Heart left ventricle (tissue), 16 donors: ENCODE results near the gene BCL3. TPM values are rescaled to one million over a fixed set of nuclear protein-coding genes. Genes with fewer than 3 reads are reported as not detected.

Source experiments
- ATAC-seq, 4 donors: fragments of 200-7000 bp; cut with Tn5 transposase; one replicate each; pipeline ENCODE4 v1.9.1; 2020 to 2022; ENCODE audit warnings: moderate library complexity in 4 of 4, mild to moderate bottlenecking in 3 of 4, moderate number of reproducible peaks in 1 of 4
- DNase-seq, 5 donors: peaks; one replicate each; pipeline ENCODE4 v3.0.0-alpha.2; 2020
- H3K27ac ChIP-seq, 12 donors: fragments of 200-600 bp; sonication (generic) in 4 of 12; one replicate each; pipeline versions ENCODE4 v1.5.0 to v1.8.0; 2016 to 2022; ENCODE audit warnings: mild to moderate bottlenecking in 2 of 12
- H3K27me3 ChIP-seq, 9 donors: fragments of 200-600 bp; sonication (generic) in 2 of 9; one replicate each; pipeline versions ENCODE4 v1.5.1 to v1.8.0; 2016 to 2022; ENCODE audit warnings: mild to moderate bottlenecking in 3 of 9
- H3K36me3 ChIP-seq, 9 donors: fragments of 200-600 bp; sonication (generic) in 2 of 9; one replicate each; pipeline versions ENCODE4 v1.5.0 to v1.8.0; 2018 to 2022; ENCODE audit warnings: mild to moderate bottlenecking in 2 of 9
- H3K4me1 ChIP-seq, 12 donors: fragments of 200-600 bp; sonication (generic) in 4 of 12; one replicate each; pipeline versions ENCODE4 v1.5.0 to v1.8.0; 2016 to 2022; ENCODE audit warnings: mild to moderate bottlenecking in 3 of 12
- H3K4me3 ChIP-seq, 12 donors: fragments of 200-600 bp; sonication (generic) in 4 of 12; one replicate each; pipeline versions ENCODE4 v1.5.0 to v1.8.0; 2017 to 2022; ENCODE audit warnings: mild to moderate bottlenecking in 9 of 12, moderate library complexity in 4 of 12
- H3K9me3 ChIP-seq, 12 donors: fragments of 200-600 bp; sonication (generic) in 4 of 12; one replicate each; pipeline versions ENCODE4 v1.5.0 to v1.8.0; 2016 to 2022; ENCODE audit warnings: mild to moderate bottlenecking in 1 of 12
- POLR2A ChIP-seq, 2 donors: fragments of 450-650 bp; IDR thresholded peaks; one replicate each; pipeline ENCODE4 v1.6.1; 2017; ENCODE audit warnings: antibody characterized with exemption in 2 of 2, mild to moderate bottlenecking in 2 of 2, moderate library complexity in 2 of 2
- WGBS, 4 donors: extraction: QIAGEN DNeasy Blood & Tissue Kit in 2 of 4; methylation state at CpG; one replicate each; pipeline versions ENCODE4 v1.1.5 to v1.1.7; 2013 to 2018; 5-methylcytosine and 5-hydroxymethylcytosine counted together
- intact Hi-C, 10 donors: fragments of 100-400 bp; cut with DNase I; formaldehyde crosslinking; loops; one replicate each; pipeline versions ENCODE4 v1.11.1 to v1.14.2; 2022
- long read RNA-seq, 3 donors: library from polyadenylated mRNA; unstranded; transcript quantifications; one replicate each; pipeline ENCODE4 v2.0.0, GENCODE V29; 2020 to 2021
- polyA plus RNA-seq, 2 donors: library from polyadenylated mRNA; stranded (reverse); fragments of 200-250 nt; gene quantifications; one replicate each; pipeline ENCODE4 v1.2.3, GENCODE V29; 2013
- total RNA-seq, 9 donors: library from RNA; depleted of rRNA in 2 of 9; stranded (reverse); fragments of >200 nt in 2 of 9; fragmentation: NEBNext Ultra II Directional in 3 of 9; extraction: Animal tissue kit (Norgen Biotek cat#: 25700) in 3 of 9; gene quantifications; one replicate each; pipeline versions ENCODE4 v1.1.0 to v1.2.4, GENCODE V29; 2016 to 2023
- TF ChIP-seq, protein P1 (sequence below), 12 donors: fragments of 200-600 bp; sonication (generic) in 4 of 12; IDR thresholded peaks; one replicate each; pipeline versions ENCODE4 v1.5.0 to v1.8.0; 2018 to 2022; ENCODE audit warnings: antibody characterized with exemption in 12 of 12, mild to moderate bottlenecking in 5 of 12
- donor health status: ischemic (EF 13 %, LVEDD 7.1; RV severe dilation, severe dysfunction).
- donor health status: healthy with polysubstance abuse.
- donor health status: DM: no; HTN: yes; CAD: no.
- donor health status: DM: no; HTN: no; CAD: no.
- donor health status: ischemic (EF 25% LVEDD 6.9; RV normal size, moderate dysfunction).
- donor health status: ischemic (EF 25% LVEDD 5.7; RV mildly dilated, moderate dysfunction).
- donor health status: healthy.
- donor health status: DM: yes; HTN: yes; CAD: no.
- donor health status: ischemic (EF 35%, LVEDD 5.7; RV mildly dilated, moderate dysfunction).
- donor health status: nonischemic (EF 11% LVEDD 7.7; RV severe dilation, severe dysfunction).
- donor health status: DM: yes; HTN: yes; CAD: no.
- donor health status: PGD.
- donor health status: ischemic (EF 29% LVEDD 5.4; RV normal size, mild dysfunction).
- donor health status: nonischemic (EF 23%, LVEDD 6.1; RV moderate dilation, normal function).

Gene BCL3
- total RNA-seq (10 to 100 TPM; 11.7 to 90.5 (median 22.9) TPM), polyA plus RNA-seq (10 to 100 TPM; 18.6 to 18.9 TPM)
- long read RNA-seq, donor 1, partial matches to known transcripts = 0 of 7 reads
- long read RNA-seq, donor 1, other reads (novel, unspliced or antisense) = 2 of 7 reads
- long read RNA-seq, donor 2, partial matches to known transcripts = 2 of 2 reads
- long read RNA-seq, donor 2, other reads (novel, unspliced or antisense) = 0 of 2 reads
- long read RNA-seq, donor 3, partial matches to known transcripts = 1 of 4 reads
- long read RNA-seq, donor 3, other reads (novel, unspliced or antisense) = 2 of 4 reads

DNA sequence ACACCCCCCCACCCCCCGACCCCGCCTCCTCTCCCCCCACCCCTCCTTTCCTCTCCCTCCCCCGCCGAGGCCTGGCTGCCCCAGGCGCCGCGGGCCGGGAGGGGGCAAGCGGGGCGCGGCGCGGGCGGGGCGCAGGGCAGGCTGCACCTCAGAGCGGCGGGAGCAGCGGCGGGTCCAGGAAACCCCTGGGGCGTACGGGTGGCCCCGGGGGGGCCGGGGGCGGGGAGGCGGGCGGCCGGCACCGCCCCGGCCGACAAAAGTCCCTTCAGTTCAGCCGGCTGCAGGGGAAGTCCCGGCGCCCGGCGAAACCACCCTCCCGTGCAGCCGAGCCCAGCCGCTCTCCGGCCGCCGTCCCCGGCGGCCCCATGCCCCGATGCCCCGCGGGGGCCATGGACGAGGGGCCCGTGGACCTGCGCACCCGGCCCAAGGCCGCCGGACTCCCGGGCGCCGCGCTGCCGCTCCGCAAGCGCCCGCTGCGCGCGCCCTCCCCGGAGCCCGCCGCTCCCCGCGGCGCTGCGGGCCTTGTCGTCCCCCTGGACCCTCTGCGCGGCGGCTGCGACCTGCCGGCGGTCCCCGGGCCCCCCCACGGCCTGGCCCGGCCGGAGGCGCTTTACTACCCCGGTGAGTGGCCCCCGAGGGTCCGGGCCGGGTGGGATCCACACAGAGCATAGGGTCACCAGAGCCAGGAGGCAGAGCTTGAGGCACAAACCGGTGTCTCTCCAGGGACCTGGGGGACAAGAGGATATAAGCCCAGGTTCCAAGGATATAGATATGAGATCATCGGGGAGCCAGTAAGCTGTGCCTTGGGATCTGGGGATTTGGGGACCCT lies at the start of gene BCL3:
Gene BCL3, plus strand, starts transcription at position 283 of the 829 bp plus-strand sequence. Its CDS starts 83 bp downstream, at position 366.
- H3K4me1 ChIP-seq = peaks cover 2 to 84% (median 60%) of the 10 kb centered on the region in 12 donors
- ATAC-seq (peak in 3 of 4 donors; percentile 47 to 66 (median 54)), DNase-seq (peak; percentile 84 to 92 (median 87))
- peaks cover 4 to 37% (median 21%) of the 10 kb centered on the region in 9 donors for H3K36me3 ChIP-seq
- H3K27ac ChIP-seq = peak within 1 kb of the TSS; percentile 88 to 100 (median 96)
- peak in 1 of 2 donors; percentile 49 for TF ChIP-seq POLR2A (IDR thresholded peaks at IDR 0.05)
- TF ChIP-seq, protein P1, sequence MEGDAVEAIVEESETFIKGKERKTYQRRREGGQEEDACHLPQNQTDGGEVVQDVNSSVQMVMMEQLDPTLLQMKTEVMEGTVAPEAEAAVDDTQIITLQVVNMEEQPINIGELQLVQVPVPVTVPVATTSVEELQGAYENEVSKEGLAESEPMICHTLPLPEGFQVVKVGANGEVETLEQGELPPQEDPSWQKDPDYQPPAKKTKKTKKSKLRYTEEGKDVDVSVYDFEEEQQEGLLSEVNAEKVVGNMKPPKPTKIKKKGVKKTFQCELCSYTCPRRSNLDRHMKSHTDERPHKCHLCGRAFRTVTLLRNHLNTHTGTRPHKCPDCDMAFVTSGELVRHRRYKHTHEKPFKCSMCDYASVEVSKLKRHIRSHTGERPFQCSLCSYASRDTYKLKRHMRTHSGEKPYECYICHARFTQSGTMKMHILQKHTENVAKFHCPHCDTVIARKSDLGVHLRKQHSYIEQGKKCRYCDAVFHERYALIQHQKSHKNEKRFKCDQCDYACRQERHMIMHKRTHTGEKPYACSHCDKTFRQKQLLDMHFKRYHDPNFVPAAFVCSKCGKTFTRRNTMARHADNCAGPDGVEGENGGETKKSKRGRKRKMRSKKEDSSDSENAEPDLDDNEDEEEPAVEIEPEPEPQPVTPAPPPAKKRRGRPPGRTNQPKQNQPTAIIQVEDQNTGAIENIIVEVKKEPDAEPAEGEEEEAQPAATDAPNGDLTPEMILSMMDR (IDR thresholded peaks at IDR 0.05) = peak in 1 of 12 donors; percentile 7
- peak within 1 kb of the TSS; percentile 74 to 99 (median 88) for H3K4me3 ChIP-seq
- no peaks in the 10 kb centered on the region for H3K9me3 ChIP-seq
- intact Hi-C loops = no loop called here
- WGBS, 4 donors = 0 to 3% (median 1%) methylated on average over 8 to 88 of the region's 88 CpGs
- H3K27me3 ChIP-seq = no peaks in the 10 kb centered on the region

- ATAC-seq (no peak), DNase-seq (no peak)
- no peaks in the 10 kb centered on the region for H3K9me3 ChIP-seq
- peaks cover 0 to 2% (median 0%) of the 10 kb centered on the region in 12 donors for H3K4me1 ChIP-seq
- no peak overlapping the region for H3K27ac ChIP-seq
- H3K4me3 ChIP-seq = no peak overlapping the region
- H3K27me3 ChIP-seq = no peaks in the 10 kb centered on the region
- WGBS, 4 donors = 87 to 94% (median 92%) methylated on average over 5 of the region's 5 CpGs
- intact Hi-C loops = no loop called here
- no peaks in the 10 kb centered on the region for H3K36me3 ChIP-seq
- TF ChIP-seq, protein P1 (IDR thresholded peaks at IDR 0.05) = no peak
- no peak for TF ChIP-seq POLR2A (IDR thresholded peaks at IDR 0.05)
These were observed 48.0 kb upstream of the BCL3 start for GRCh38 chr19:44700547-44700946.

- intact Hi-C loops = no loop called here
- 85 to 93% (median 88%) methylated on average over 8 to 15 of the region's 15 CpGs for WGBS, 4 donors
These were observed 47.3 kb upstream of the BCL3 start for GRCh38 chr19:44701228-44701627.

More at GRCh38 chr19:44701228-44701627, 47.3 kb upstream of the BCL3 start:
- H3K27ac ChIP-seq = no peak overlapping the region
- H3K27me3 ChIP-seq = no peaks in the 10 kb centered on the region
- no peak overlapping the region for H3K4me3 ChIP-seq
- no peaks in the 10 kb centered on the region for H3K36me3 ChIP-seq
- TF ChIP-seq, protein P1 (IDR thresholded peaks at IDR 0.05) = no peak
- TF ChIP-seq POLR2A (IDR thresholded peaks at IDR 0.05) = no peak
- DNase-seq (no peak), ATAC-seq (no peak)
- no peaks in the 10 kb centered on the region for H3K4me1 ChIP-seq
- H3K9me3 ChIP-seq = no peaks in the 10 kb centered on the region
